Stimulated activated CD8-positive, alpha-beta memory T cell treated with anti-CD3 and anti-CD28 coated beads, Interleukin-15, amount 100 ng/mL, for 24 hours (primary cell): ENCODE measurements around the gene SPATA45.

Source experiments
- DNase-seq: peaks from one replicate; pipeline ENCODE4 v3.0.0-alpha.2; 2020; ENCODE audit warnings: low read depth

Gene SPATA45

GRCh38 chr1:212828395-212828794 is 19.1 kb downstream of the SPATA45 start:
- DNase-seq = no peak

DNA sequence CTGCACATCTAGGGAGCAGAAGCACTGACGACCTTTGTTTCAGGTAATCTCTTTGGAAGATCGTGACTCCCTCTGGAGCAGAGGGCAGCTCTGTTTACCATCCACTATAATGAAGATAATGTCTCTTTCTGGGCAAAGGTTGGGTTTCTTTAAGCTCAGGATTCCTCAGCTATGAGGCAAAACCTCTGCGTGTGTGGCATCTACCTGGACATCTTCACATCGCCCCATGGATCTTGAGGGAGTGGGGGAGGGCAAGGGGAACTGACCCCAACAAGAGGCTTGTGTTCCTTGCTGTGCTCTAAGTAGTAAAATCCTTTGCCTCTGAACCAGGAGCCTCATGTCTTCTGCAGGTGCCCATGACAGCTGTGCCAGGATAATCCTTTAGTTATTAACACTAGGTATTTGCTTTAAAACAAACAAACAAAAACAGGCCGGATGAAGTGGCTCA is 19.6 kb downstream of the SPATA45 start:
- DNase-seq = no peak

GRCh38 chr1:212827171-212827776 is 20.2 kb downstream of the SPATA45 start:
- no peak for DNase-seq

- no peak for DNase-seq
These were observed 21.5 kb downstream of the SPATA45 start for GRCh38 chr1:212825798-212826452.

GRCh38 chr1:212824201-212824600 is 23.2 kb downstream of the SPATA45 start:
- no peak for DNase-seq

- no peak for DNase-seq
These were observed 24.5 kb downstream of the SPATA45 start for GRCh38 chr1:212822956-212823355.

- DNase-seq = no peak
These were observed 26.5 kb downstream of the SPATA45 start for GRCh38 chr1:212820969-212821368.

DNA sequence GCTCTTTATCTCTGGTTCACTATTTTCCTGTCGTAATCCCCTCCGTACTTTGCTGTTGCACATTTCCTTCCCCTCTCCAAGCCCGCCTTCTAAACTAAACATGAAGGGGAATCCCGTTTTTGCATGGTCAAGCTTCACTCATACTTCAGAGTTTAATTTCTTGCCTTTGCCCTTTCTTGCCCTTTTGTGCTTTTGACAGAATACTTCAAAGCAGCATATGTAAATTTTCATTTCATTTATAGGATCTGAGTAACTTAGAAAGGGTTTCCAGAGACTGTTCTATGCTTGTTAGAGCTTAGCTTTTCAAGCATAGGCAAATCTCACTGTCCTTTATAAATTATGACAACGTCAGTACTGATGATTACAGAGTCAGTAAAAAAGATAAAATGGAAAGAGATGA is 27.7 kb downstream of the SPATA45 start:
- no peak for DNase-seq

- DNase-seq = no peak
These were observed 30.7 kb downstream of the SPATA45 start for GRCh38 chr1:212816567-212817278.

DNA sequence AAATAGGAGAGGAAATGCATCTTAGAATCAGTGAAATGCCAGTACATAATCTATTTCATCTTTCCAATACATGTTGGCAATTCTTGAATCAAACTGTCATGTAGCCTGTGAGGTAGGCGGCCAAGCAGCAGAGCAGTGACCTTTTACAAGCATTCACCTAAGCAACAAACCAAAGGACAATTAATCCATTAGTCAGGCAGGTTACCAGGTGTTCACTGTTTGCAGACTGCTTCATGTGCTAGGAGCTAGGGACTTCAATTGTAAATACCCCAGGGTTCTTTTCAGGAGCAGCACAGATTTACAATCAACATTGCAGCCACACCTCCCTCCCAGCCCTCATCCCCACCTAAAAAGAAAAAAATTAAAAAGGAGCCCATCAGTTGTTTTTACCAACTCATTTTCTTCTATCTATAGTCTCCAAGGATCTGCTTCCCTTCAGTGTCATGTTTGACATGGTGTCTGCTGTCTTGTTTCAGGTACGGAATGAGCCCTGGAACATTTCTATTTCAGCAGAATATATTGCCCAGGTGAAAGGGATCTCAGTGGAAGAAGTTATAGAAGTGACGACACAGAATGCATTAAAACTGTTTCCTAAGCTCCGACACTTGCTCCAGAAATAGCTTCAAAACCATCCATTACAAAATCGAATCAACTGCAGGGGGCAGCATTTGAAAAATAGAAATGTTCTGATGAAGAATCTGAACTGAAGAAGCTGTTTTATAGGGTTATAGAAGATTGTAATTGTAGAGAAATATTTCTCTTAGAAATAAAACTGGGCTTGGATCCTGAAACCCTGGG is 32.7 kb downstream of the SPATA45 start:
- DNase-seq = no peak

DNA sequence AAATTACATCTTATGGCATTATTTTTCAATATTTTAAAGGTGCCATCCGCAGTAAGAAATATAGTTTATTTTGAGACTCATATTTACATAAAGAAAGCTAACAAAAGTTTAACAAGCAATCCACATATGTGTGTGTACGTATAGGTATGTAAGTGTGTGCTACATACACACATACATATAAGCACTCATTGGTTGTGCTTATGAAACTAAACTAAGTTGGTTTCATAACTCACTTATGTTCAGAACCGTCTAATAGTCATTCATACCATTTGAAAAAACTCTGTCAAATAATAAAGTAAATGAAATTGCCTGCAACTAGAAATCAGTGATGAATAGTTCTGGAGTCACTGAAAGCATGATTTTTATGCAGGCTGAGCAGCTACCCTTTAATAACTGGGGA is 41.7 kb downstream of the SPATA45 start:
- no peak for DNase-seq

GRCh38 chr1:212797681-212798080 is 49.8 kb downstream of the SPATA45 start:
- no peak for DNase-seq

DNA sequence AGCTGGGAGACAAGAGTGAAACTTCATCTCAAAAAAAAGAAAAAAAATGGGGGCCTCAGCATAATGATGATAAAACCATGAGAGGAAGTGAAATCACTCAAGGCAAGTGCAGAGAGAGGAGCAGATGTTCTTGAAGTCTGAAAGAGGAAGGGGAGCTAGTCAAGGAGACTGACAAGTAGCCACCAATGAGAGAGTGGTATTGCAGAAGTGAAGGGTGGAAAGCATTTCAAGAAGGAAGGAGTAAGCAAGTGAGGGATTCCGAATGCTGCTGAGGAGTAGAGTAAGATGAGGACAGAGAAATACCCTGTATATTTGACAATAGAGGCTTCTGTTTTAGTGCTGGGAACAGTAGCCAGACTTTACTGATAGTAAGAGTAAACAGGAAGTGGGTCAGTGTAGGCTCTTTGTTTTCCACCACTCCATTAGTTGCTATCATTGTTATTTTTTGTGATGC is 52.9 kb downstream of the SPATA45 start:
- no peak for DNase-seq

GRCh38 chr1:212792396-212792908 is 55.0 kb downstream of the SPATA45 start:
- DNase-seq = no peak

DNA sequence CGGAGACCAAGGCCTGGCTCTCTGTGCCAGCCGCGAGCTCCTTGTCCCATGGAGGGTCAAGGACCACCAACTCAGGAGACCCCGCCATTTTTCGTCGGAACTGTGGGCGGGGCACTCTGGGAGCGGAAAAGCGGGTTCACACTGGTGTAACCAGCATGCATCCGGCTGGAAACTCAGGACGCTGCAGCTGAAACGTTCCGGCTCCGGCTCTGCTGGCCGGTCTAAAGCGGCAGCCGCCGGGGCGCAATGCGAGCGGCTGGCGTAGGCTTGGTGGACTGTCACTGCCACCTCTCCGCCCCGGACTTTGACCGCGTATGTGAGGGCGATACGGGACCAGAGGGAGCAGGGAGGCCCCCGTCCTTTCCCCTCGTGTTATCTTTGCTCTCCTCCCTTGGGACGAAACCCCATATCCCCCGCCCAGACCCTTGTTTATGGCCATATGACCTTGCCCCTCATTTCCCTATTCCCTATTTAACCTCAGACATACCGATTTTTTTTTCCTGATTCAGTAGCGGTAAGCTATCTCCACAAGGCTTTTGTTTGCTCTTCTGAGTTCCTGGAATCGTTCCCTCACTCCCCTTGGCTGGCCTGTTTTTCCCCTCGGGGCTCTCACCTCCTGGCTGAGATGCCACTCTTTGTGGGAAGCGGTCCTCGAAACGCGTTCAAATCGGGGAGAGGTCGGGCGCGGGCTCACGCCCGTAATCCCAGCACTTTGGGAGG is 55.6 kb downstream of the SPATA45 start, which contains the start of the genes NSL1 and TATDN3:
Gene NSL1 (minus strand): TSS at position 102 of the 720 bp plus-strand sequence. CDS start 14 bp downstream, at position 88.
Gene TATDN3 (plus strand): TSS at position 219 of the 720 bp plus-strand sequence. CDS start 28 bp downstream, at position 247.
- peak; percentile 99 for DNase-seq

DNA sequence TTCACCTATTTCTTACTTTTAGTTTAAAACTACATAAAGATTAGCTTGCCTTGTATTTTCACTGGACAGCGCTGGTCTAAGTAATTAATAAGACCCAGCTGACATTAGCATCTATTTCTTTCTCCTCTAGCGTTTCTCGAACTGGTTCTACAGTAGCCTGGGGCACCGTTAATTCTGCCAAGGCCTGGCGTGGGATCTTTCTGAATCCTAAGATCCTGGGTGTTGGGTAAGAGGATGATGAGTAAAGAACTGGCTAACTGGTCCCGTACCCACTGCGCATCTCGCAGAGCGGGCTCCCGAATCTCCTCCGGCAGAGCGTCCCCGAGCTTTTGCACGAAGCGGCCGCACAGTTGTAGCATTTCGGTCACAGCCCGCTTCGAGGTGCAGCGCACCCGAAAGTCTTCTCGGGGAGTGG is 56.2 kb downstream of the SPATA45 start:
- no peak for DNase-seq

GRCh38 chr1:212785871-212786270 is 61.6 kb downstream of the SPATA45 start:
- no peak for DNase-seq

DNA sequence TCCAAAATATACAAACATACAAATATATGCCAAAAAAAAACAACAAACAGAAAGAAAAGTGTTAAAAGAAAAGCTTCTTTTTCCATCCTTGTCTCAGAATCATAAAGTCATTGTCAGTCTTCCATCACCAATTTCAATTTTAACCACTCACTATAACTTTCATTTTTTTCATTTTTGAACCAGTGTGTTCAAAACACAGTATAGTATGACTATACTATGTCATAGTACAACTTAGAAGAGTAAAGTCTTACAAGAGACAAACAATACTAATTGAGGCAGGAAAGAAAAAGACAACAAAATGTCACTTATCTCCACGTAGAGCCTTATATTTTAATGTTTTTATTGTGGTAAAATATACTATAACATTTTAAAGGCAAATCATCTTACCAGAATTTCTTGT is 63.5 kb downstream of the SPATA45 start:
- DNase-seq = no peak

DNA sequence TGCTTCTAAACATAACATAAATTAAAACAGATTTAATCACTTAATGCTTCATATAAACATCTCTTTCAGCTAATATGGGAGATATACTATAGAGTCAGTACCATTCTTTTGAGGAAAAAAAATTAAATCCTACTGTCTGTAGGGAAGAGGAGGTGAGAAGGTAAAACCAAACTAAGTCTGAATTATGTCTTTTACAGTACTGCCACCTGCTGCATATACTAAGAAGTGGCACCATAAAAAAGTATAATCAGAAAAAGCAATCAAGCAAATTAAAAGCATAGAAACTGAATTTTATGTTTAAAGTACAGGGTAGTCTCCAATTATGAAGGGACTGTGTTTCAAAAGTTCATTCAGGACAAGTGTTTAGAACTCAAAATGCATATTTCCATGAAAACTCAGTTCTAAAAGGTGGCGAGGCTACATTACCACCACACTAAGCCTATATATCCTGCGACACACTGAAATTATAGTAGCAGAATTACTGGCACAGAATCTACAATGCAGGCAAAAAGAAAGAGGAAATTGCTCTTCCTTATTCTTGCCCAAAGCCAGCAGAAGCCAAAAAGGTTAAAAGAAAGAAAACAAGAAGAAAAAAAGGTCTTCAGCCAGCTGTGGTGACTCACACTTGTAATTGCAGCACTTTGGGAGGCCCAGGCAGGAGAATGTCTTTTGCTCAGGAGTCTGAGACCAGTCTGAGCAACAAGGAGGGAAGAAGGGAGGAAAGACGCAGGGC is 64.9 kb downstream of the SPATA45 start:
- DNase-seq = no peak

- DNase-seq = no peak
These were observed 66.2 kb downstream of the SPATA45 start for GRCh38 chr1:212781225-212781624.
